H54 (cell line): ENCODE data around the gene CTNNA1.

Source experiments
- DNase-seq: peaks from one replicate; pipeline ENCODE4 v3.0.0; 2011; ENCODE audit warnings: low spot score, mixed read lengths; ENCODE audit not compliant: insufficient read length
- FAIRE-seq: peaks from 3 replicates; lab custom pipeline; 2011; peaks lifted over from hg19 to GRCh38; lab: Jason Lieb, UNC
- POLR2A ChIP-seq: IDR thresholded peaks from 2 replicates; pipeline ENCODE4 v1.6.1; 2011; ENCODE audit warnings: low read depth, mild to moderate bottlenecking, low read length

The CTNNA1 gene

GRCh38 chr5:138883211-138883610 lies 130.0 kb downstream of the CTNNA1 start:
- DNase-seq (no peak), FAIRE-seq (no peak)
- no peak for TF ChIP-seq POLR2A

DNA sequence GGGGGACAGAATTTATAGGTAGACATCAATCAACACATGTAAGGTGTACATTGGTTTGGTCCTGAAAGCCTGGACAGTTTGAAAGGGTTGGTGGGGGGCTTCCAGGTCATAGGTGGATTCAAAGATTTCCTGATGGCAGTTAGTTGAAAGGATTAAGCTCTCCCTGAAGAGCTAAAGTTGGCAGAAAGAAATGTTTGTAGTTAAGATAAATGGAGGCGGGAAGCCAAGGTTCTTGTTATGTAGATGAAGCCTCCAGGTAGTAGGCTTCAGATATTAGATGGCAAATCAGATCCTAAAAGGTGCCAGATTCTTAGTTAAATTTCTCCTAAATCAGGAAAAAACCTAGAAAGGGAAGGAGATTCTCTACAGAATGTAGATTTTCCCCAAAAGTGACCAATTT lies 130.9 kb downstream of the CTNNA1 start:
- no peak for TF ChIP-seq POLR2A
- DNase-seq, result no peak
- FAIRE-seq, result no peak

DNA sequence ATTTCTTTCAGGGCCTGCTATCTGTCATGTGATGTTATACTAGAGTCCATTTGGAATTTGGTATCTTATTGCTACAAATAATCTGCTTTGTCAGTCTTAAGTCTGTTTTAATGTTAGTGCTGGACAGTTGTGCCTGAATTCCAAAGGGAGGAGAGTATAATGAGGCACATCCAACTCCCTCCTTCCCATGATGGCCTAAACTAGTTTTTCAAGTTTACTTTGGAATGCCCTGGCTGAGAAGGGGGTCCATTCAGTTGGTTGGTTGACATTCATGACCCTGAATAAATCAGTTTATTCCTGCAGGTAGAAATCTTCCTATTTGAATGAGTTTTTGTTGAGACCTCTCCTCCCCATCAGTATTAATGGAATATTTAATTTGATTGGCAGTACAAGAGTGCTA lies 131.3 kb downstream of the CTNNA1 start:
- FAIRE-seq (no peak), DNase-seq (no peak)
- no peak for TF ChIP-seq POLR2A

- DNase-seq (no peak), FAIRE-seq (no peak)
- TF ChIP-seq POLR2A, result no peak
These were observed 136.8 kb downstream of the CTNNA1 start for GRCh38 chr5:138889994-138890393.

- no peak for TF ChIP-seq POLR2A
- DNase-seq, result no peak
- no peak for FAIRE-seq
These were observed 137.4 kb downstream of the CTNNA1 start for GRCh38 chr5:138890644-138891043.

DNA sequence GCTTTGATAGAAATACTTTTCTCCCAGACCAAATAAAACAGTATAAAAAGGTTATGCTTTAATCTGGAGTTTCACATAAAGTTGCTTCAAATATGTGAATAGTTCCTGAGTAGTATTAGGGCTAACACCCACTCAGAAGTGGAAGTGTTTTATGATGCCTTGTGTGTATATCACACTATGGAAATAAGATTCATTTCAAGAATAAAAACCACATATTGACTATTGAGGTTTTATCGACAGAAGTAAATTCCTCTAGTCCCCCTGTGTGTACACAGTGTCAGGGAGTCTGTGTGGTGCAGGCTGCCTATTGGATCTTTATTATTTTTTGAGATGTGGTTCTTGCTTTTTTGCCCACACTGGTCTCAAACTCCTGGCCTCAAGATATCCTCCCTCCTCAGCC lies 142.7 kb downstream of the CTNNA1 start:
- DNase-seq (no peak), FAIRE-seq (no peak)
- TF ChIP-seq POLR2A, result no peak

- FAIRE-seq (no peak), DNase-seq (no peak)
- TF ChIP-seq POLR2A, result no peak
These were observed 145.1 kb downstream of the CTNNA1 start for GRCh38 chr5:138898299-138898698.

- FAIRE-seq (no peak), DNase-seq (no peak)
- no peak for TF ChIP-seq POLR2A
These were observed 145.5 kb downstream of the CTNNA1 start for GRCh38 chr5:138898742-138899141.

DNA sequence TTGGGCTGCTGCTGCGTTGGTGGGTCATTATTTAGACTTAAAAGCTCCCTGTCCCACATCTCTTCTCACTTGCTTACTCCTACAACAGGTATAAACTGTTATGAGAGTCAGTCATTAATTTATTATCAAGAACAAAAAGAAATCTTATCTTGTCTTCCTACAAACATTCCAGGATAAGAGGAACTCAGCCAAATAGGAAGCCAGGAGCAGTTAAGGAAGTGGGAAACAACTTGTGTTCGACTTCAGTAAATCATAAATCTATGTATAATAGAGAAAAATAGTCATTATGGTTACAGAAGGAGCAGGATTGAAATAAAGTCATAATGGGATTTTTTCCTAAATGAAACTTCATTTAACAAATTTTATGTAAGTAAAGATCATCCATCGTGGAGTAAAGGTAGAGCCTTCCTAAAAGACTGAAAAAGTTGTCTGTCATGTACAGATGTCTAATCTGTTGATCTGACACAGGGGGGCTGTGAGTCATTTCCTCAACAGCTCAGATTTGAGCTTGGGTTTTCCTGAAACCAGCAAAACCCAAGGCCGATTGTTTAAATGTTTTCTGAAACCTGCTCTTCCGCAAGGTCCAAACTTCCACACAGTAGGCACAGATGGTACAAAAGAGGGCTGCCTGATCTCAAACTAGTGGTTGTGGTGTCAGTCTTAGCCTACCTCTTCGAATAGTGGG lies 147.2 kb downstream of the CTNNA1 start:
- no peak for TF ChIP-seq POLR2A
- DNase-seq (peak; percentile 35), FAIRE-seq (peak; percentile 77)

DNA sequence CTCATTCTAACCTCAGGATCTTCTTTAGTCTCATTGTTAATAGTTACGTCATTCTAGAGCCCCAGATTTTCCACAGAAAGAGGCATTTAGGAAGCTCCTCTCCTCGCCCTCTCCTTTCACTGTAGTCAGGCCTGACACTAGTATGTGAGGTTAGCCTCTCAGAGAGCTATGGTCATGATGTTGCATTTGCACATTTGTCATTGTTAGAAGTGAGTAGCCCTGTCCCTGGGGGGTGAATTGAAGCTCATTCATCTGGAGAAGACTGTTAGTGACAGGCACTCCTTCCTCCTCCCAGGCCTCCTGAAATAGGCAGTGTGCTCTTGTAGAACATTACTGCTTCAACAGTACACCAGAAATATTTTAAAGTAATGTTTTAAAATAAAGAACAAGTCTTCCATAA lies 148.5 kb downstream of the CTNNA1 start:
- FAIRE-seq, result no peak
- DNase-seq, result no peak
- no peak for TF ChIP-seq POLR2A

GRCh38 chr5:138903130-138903775 lies 150.0 kb downstream of the CTNNA1 start:
- FAIRE-seq (no peak), DNase-seq (peak; percentile 21)
- no peak for TF ChIP-seq POLR2A

DNA sequence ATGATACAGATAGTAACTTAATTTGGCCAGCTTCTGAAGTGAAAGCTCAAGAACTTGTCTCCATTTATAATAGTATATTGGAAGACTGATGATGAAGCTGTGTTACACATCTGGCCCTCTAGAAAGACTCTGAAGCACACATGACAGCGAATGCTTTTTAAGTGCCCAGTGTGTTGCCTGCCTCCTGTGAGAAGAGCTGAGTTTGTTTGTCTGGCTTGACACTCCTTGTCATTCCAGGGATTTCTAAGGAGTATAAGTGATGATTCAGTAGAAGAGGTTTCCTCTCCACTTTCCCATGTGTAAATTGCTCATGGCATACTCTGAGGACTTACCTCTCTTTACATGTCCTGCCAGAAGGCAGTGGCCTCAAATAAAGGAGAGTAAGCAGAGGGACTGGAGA lies 152.3 kb downstream of the CTNNA1 start:
- no peak for TF ChIP-seq POLR2A
- FAIRE-seq (no peak), DNase-seq (peak; percentile 14)

DNA sequence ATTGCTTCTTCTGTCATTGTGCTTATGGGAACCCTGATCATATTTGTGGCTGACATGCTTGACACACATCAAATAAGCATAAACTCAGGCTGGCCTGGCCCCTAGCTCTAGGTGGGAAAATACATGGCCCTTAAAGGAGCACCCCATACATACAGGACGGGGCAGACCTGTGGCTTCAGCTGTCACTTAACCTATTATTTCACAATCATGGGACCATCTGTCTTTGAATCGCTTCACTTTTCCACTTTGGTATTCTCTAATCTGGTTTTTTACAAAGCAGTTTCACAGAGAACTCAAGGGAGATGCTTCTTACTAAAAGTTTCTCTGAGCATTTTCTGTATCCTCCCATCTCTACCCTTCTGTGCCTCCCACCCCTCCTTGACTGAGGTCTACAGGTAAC lies 156.5 kb downstream of the CTNNA1 start:
- no peak for FAIRE-seq
- DNase-seq, result no peak
- no peak for TF ChIP-seq POLR2A

GRCh38 chr5:138910546-138911185 lies 157.4 kb downstream of the CTNNA1 start:
- FAIRE-seq (no peak), DNase-seq (no peak)
- no peak for TF ChIP-seq POLR2A
